HG03025 (cell line): ENCODE data around the gene HES5.

Experiments
- ATAC-seq: cut with Tn5 transposase; IDR thresholded peaks from one replicate; pipeline ENCODE4 v1.9.1; 2021; ENCODE audit warnings: mild to moderate bottlenecking, moderate library complexity; ENCODE audit not compliant: unreplicated experiment, low FRiP score

Gene HES5

GRCh38 chr1:2534687-2535441, 4.8 kb upstream of the HES5 start:
- ATAC-seq = no peak

DNA sequence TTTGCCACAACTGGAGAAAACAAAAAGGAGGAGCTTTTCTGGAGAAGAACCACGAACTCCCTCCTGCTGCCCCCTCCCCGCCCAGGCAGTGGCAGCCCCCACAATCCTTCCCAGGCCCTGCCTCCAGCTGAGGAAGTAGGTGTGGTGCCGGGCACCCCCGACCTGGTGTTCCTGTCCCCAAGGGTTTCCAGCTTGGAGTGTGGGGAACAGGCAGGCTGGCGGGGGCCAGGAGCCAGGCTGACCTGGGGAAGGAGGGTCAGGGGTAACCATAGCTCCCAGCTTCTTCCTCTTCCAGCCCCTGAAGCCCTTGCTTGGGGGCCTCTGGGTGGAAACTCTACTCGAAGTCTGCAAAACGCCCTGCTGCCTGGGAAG, 4.2 kb upstream of the HES5 start:
- ATAC-seq = no peak

- no peak for ATAC-seq
Observed at GRCh38 chr1:2533365-2533764, 3.3 kb upstream of the HES5 start.

DNA sequence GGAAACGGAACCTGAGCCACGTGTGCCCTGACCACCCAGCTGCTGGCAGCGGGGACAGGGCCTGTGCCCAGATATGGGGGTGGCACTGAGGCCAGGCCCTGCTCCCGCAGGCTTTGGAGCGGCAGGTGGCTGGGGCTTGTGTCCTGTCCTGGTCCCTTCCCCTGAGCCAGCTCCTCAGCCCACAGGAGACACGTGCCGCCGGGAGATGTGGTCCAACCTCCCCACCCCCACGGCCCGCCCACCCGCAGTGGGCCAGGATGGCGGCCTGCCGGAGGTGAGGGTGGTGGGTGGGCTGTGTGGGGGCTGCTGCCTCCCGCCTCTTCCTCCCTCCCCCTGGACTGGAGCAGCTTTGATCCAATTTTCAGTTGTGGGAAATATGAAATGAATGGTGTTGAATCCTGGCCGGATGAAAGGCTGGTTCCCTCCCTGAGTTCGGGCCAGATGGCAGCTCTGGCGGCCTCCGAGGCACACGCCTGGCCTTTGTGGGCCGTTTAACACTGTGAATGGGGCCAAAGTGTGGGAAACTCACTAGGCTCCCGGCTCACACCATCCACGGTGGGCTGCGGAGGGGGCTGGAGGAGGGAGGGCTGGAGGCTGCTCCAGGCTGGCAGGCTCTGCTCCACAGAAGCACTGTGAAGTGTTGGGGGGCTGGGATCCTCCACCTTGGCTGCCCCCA, 2.6 kb upstream of the HES5 start:
- ATAC-seq = no peak

DNA sequence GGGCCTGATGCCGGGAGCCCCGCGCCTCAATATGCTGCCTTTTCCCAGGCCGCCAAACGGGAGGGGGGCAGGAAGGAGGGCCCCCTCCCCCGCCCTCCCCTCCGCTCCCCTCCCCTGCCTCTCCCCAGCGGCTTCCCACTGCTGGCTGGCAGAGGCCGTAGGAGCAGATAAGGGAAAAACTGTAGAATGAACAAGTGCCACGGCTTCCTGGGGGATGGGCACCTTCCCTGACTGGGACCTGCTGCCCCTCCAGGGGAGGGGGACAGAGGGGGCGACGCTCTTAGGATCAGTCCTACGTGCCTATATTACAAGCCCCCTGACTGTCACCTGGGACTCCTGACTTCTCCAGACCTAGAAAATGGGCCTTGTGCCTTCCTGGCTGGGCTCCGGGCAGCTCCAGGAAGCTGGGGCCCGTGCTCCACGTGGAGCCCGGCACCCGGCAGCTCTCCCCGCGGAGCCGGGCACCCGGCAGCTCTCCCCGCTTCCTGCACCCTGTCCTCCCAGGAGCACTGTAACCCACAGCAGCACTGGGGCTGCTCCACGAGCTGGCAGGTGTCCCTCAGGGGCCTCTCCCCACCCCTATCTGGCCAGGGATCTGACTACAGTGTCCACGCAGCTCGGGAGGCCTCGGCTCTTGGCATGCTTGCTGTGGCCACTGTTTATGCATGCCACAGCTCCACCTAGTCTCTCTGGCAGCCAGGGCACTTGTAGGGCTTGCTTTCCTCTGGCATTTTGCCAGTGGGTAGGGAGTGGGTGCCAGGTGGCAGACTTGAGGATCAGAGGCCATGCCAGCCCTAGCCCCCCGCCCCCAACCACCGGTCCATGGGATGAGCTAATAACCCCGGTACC, 674 bp upstream of the HES5 start:
- ATAC-seq = no peak

DNA sequence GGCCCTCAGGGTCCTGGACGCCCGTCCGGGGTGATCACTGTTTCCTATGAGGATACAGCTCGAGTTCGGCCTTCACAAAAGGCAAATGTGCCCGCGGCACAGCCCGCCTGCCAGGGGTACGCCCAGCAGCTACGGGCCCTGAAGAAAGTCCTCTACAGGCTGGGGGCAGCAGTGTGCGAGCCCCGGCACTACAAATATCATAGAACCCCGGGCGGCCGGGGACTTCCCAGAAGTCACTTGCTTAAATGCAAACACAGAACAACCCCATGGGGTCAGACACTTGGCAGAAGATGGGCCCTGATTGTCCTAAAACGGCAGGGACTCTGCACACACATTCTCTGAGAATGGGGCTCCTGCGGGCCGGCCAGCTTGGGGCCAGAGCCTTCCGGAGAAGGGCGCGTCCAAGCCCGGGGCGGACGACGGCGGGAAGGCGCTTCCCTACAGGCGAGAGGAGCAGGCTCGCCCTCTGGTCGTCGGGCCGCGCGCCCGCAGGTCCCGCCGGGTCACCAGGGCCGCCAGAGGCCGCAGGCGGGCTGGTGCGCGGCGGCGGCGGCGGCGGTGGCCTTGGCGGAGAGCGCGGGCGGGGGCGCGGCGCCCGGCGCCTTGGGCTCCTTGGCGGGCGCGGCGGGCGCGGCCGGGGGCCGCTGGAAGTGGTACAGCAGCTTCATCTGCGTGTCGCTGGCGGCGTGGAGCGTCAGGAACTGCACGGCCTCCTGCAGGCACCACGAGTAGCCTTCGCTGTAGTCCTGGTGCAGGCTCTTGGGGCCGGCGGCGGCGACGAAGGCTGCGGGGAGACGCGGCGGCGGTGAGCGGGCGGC, 888 bp downstream of the HES5 start:
- no peak for ATAC-seq

DNA sequence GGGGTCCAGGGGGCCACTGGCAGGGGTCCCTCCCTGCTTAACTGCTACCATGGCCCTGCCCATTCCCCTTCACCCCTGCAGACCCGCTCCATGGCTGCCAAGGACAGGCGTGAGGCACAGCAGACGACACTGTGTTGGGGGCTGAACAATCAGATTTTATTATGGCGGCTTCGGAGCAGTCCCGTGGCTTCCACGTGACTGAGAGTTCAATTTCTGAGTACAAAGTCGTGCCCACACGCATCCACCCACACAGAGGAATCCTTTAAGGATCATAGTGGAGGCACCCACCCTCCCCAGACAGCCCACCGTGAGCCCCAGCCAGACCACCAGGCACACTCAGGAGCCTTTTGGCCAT, 1.5 kb downstream of the HES5 start:
- ATAC-seq = no peak

DNA sequence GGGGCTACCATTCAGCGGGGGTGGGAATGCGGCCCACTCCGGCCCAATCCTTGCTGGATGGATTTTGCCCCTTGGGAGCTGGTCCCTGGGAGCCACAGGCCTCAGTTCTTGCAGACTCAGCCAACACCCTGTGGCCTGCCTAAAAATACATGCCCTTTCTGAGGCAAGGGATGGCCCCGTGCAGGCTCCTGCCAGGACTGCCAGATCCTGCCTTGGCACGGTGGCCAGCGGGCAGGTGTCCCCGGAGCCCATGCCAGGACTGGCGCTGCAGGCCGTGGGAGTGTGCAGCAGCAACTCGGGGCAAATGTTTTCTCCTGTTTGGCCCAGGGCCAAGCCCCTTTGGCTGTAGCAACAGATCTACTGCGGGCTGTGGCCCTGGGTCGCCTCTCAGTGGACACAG, 2.0 kb downstream of the HES5 start:
- no peak for ATAC-seq

GRCh38 chr1:2527556-2527860, 2.6 kb downstream of the HES5 start:
- ATAC-seq = no peak

DNA sequence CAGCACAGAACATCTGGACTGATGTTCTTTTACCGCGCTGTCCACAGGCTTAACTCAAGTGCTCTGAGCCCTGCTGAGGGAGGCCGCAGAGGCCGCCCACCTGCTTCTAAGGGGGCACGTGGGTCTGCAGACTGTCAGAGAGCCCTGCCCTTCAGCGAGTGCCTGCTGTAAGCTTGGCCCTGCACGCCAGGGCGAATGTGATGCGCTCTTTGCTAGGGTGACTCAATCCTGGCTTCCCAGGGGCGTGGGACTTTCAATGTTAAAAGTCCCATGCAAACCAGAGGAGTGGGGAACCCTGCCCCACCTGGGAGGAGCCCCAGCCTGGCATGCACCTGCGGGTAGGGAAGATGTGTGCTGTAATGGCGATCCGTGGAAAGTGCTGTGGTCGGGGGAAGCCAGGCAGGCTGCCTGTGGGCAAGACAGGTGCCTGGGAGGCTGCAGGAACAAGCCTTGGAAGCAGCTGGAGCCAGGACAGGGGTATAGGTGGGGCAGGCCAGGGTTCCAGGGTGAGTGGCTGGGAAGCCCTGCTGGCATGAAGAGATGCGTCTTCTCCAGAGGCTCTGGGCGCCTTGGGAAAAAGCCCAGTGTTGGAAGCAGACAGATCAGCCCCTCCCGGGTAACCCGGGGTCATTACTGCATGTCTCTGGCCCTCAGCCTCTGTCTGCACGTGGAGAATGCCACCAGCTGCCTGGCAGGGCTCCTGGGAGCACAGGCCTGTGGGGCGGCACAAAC, 3.1 kb downstream of the HES5 start:
- ATAC-seq = peak; percentile 13

- ATAC-seq = peak; percentile 78
Observed at GRCh38 chr1:2525920-2526823, 3.9 kb downstream of the HES5 start, which contains the start of gene PANK4. PANK4 (minus strand) TSS chr1:2526596; CDS start chr1:2526587, 9 bp downstream.

DNA sequence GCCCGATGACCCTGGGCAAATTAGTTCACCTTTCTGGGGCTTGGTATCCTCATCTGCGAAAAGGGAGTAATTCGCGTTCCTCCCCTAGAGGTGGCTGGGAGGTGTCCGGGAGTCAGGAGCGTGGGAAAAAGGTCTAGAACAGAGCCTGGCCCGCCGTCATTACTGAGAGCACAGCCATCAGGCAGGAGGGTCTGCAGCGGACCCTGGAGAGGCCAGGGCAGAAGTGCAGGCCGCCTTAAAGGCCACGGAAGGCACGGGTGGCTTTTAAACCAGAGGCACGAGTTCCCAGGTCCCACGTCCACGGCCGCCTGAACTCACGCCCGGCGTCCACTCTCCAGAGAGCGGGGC, 4.5 kb downstream of the HES5 start:
- ATAC-seq = no peak

DNA sequence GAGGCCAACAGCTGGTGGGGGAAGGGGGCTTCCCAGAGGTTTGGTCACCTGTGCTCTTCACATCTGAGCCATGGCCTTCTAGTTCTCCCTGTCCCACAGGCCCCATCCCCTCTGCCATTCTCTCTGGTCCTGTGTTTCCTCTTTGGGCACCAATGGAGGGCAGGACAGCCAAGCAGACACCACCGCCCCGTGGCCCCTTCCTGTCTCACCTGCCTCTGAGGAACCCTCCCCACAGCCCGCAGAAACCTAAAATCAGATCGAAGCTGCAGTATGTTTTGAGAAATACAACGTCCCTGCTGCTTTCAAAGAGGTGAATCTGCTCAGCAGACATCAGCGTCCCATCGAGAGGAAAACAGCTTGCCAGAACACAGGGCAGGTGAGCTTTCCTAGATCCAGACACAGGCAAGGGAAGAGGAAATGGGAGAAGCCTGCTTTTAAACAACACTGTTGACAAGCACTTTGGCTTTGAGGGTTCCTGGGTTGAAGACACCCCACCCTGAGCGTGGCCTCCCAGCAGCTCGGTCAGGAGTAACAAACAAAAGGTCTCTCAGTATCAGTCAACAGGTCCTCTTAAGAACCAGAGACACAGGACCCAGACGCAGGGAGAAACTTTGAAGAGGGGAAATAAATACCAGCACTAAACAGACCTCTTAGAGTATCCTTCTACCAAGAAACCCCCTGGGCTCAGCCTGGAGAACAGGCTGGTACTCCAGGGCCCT, 6.0 kb downstream of the HES5 start:
- no peak for ATAC-seq

DNA sequence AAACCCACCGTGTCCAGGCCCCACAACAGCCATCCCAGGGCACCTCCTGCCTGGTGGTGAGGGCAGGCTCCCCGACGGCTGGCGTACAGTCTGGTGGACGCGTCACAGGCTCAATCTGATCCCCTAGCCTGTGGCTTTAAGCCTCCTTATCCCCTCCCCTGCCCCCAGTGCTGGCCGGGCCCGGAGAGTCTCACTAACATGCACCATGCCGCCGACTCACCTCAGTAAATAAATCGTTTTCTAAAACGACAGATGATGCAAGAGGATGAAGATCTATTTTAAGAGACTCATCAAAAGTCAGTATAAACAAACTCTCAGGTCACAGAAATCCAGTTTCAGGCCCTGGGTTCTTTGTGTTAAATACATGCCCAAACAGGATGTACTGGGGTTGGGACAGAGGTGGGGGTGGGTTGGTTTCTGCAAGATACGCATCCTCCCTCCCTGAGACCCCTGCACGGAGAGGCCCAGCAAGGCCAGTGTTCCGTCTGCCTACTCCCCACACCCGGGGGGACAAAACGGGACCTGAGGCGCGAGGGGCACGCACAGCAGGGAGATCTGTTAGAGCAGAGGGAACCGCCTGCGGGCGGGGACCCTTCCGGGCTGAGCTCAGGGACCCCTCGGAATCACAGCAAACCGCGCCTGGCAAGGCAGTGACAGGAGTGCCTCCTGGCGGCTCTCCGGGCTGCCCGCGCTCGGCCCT, 6.7 kb downstream of the HES5 start:
- no peak for ATAC-seq

DNA sequence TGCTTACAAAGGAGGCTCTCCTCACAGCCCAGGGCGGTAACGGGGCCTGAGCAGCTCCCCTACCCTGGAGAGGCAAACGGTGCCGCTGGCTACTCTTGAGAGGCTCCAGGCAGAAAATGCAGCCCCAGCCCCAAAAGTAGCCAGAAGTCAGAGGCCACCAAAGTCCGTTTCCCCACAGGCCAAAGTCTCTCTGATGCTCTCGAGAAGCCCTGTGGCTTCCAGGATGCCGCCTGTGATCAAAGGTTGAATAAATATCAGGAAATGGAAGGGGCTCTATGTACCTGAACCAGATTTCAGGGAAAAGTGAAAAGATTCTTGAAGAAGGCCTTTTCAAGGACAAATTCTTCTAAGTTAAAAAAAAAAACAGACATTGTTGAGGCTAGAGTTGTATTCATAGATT, 7.8 kb downstream of the HES5 start:
- ATAC-seq = no peak

- ATAC-seq = no peak
Observed at GRCh38 chr1:2520806-2521205, 9.3 kb downstream of the HES5 start.

GRCh38 chr1:2520206-2520605, 9.9 kb downstream of the HES5 start:
- no peak for ATAC-seq

GRCh38 chr1:2519729-2520128, 10.3 kb downstream of the HES5 start:
- no peak for ATAC-seq
